ENCODE measurements around the gene LAMTOR5. TPM values are rescaled to one million over a fixed set of nuclear protein-coding genes. Genes with fewer than 3 reads are reported as not detected.

The LAMTOR5 gene
- total RNA-seq, 2 donors from 2014 or later: 142 to 177 TPM

DNA sequence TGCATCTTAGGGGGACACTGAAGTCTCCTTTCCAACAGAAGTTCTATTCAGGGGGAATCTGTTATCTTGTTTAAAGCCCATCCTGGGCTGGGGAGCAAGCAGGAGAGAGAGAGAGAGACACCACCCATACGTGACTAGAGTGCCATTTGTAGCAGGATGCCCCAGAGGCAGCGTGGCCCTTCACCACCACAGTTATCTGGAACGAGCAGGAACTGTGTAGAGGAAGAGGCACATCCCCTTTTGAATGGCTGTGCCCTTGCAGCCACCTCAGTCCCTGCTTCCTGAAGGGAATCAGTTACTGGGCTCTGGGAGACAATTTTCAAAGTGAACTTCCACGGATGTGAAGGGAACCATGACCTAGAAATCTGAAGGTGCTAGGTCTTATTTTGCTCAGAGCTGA is 19.4 kb upstream of the LAMTOR5 start:
- peak overlapping the region in 1 of 2 donors; percentile 56 for H3K27ac ChIP-seq
- TF ChIP-seq, protein P1, sequence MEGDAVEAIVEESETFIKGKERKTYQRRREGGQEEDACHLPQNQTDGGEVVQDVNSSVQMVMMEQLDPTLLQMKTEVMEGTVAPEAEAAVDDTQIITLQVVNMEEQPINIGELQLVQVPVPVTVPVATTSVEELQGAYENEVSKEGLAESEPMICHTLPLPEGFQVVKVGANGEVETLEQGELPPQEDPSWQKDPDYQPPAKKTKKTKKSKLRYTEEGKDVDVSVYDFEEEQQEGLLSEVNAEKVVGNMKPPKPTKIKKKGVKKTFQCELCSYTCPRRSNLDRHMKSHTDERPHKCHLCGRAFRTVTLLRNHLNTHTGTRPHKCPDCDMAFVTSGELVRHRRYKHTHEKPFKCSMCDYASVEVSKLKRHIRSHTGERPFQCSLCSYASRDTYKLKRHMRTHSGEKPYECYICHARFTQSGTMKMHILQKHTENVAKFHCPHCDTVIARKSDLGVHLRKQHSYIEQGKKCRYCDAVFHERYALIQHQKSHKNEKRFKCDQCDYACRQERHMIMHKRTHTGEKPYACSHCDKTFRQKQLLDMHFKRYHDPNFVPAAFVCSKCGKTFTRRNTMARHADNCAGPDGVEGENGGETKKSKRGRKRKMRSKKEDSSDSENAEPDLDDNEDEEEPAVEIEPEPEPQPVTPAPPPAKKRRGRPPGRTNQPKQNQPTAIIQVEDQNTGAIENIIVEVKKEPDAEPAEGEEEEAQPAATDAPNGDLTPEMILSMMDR (IDR thresholded peaks at IDR 0.05): no peak
- H3K36me3 ChIP-seq: no peaks in the 10 kb centered on the region
- H3K27me3 ChIP-seq: no peaks in the 10 kb centered on the region
- peaks cover 0 to 14% of the 10 kb centered on the region in 2 donors for H3K4me1 ChIP-seq
- H3K4me3 ChIP-seq: no peak overlapping the region
- no peak for DNase-seq (ENCODE audit: low spot score)
- no peaks in the 10 kb centered on the region for H3K9me3 ChIP-seq

GRCh38 chr1:110425612-110426152 is 18.2 kb upstream of the LAMTOR5 start:
- H3K4me3 ChIP-seq: no peak overlapping the region
- TF ChIP-seq, protein P1 (IDR thresholded peaks at IDR 0.05): no peak
- H3K4me1 ChIP-seq: peaks cover 0 to 18% of the 10 kb centered on the region in 2 donors
- no peaks in the 10 kb centered on the region for H3K9me3 ChIP-seq
- H3K27me3 ChIP-seq: no peaks in the 10 kb centered on the region
- peak overlapping the region; percentile 26 to 56 for H3K27ac ChIP-seq
- H3K36me3 ChIP-seq: no peaks in the 10 kb centered on the region
- peak; percentile 87 for DNase-seq (ENCODE audit: low spot score)

DNA sequence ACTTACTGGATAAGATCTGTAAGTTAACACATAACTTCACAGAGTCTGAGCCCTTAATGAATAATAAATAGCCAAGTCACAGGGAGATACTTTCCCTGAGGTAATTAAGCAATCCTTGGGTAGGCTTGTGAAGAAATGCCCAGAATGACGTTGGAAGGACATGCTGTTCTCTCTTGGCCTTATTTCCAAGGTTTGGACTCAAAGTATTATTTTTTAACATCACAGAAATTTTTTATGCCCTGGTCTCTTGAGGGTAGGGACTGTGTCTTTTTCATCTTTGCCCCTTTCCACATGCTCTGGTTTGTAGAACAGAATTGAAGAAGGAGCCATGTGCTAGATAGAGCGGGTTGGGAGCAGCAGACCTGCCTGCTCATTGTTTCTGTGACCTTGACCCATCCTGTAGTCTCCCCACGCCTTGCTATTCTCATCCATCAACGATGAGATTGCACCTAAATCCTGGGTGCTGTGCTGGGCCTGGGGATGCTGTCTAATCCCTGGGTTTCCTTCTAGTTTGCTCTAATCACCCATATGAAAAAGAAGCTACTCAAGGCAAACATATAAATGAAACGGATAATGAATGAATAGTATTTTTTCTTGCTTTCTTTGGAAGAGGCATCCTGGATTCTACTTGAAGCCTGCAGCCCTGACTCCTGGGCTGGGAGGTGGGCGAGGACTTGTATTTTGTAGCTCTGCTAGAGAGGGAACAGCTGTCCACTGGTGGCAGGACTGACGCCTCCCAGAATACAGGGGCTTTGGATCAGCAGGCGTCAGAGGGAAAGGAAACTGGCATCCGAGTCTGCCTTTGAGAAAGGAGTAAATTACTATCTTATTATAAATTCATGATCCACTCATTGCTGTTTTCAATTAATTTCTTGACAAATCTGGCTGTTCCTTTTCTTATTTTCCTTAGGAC is 17.5 kb upstream of the LAMTOR5 start:
- H3K4me1 ChIP-seq: peaks cover 0 to 18% of the 10 kb centered on the region in 2 donors
- peak overlapping the region; percentile 26 to 56 for H3K27ac ChIP-seq
- H3K4me3 ChIP-seq: no peak overlapping the region
- no peaks in the 10 kb centered on the region for H3K27me3 ChIP-seq
- H3K9me3 ChIP-seq: no peaks in the 10 kb centered on the region
- TF ChIP-seq, protein P1 (IDR thresholded peaks at IDR 0.05): no peak
- no peak for DNase-seq (ENCODE audit: low spot score)
- H3K36me3 ChIP-seq: no peaks in the 10 kb centered on the region

DNA sequence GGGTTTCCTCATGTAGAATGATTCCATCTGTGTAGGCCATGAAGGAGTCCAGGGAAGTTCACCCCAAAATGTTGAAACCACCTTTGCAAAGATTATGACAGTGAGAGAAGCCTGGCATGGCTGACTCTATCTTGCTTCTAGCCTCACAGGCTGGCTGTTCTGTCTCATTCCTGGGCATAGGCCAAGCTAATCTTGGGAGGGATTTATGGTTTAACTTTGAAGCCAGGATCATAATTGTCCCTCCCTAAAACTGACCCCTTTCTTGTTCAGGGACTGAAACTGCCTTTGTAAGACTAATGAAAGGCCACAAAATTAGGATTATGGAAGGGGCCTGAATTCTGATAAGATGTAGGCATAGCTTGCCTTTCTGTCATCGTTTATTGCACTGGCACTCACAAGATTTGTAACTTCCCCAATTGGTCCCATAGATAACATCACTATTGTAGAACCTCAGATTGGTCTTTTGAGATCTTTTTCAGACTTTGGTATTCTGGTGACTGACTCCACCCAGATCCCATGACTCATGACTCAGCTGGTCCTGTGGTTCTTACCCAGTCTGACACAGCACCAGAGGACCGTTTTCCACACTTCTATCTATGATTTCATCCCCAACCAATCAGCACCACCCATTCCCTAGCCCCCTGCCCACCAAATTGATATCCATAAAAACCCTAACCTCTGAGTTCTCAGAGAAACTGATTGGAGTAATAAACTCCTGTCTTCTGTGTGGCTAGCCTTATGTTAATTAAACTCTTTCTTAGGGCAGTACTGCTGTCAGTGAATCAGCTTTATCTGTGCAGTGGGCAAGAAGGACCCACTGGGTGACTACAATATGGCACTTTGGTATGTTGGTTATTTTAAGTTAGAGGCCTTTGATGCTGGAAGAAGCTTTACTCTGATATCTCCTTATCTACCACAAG is 13.6 kb upstream of the LAMTOR5 start:
- Histone ChIP-seq H3K27me3 (no peaks in the 10 kb centered on the region), H3K4me3 (no peak overlapping the region), H3K4me1 (peaks cover 0 to 18% of the 10 kb centered on the region in 2 donors), H3K9me3 (no peaks in the 10 kb centered on the region), H3K36me3 (no peaks in the 10 kb centered on the region), H3K27ac (peak overlapping the region; percentile 17 to 38)
- no peak for DNase-seq (ENCODE audit: low spot score)
- TF ChIP-seq, protein P1 (IDR thresholded peaks at IDR 0.05): no peak

DNA sequence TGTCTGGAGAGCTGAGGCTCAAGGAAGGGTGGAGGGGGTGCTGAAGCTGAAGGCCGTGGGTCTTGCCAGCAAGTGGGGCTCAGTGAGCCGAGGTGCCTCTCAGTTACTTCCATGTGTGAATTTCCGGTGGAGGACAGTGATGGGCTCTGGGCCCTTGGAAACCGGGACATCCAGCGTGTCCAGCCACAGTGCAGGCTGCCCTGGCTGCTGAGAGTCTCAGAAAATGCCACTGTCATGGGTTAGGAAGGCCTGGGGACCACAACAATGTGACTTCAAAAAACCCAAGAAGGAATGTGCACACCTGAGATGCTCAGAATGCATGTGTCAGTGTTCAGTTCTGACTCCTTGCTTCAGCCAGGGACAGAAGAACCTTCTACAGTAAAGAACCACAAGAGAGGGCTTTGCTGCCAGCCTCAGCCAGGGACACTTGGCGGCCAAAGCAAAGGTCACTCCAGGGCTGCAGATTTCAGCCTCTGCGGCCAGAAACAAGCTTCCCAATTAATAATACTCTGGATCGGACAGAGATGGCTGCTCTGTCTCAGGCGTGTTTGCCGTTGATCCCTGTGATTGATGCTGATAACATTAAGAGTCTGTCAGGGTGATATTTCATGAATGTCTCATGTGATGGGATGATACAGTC is 12.6 kb upstream of the LAMTOR5 start:
- no peak overlapping the region for H3K4me3 ChIP-seq
- no peaks in the 10 kb centered on the region for H3K36me3 ChIP-seq
- no peaks in the 10 kb centered on the region for H3K27me3 ChIP-seq
- TF ChIP-seq, protein P1 (IDR thresholded peaks at IDR 0.05): no peak
- H3K9me3 ChIP-seq: no peaks in the 10 kb centered on the region
- H3K27ac ChIP-seq: peak overlapping the region; percentile 17 to 38
- no peak for DNase-seq (ENCODE audit: low spot score)
- H3K4me1 ChIP-seq: peaks cover 0 to 9% of the 10 kb centered on the region in 2 donors
